NK-92 treated with Interleukin-12 subunit alpha and Interleukin-12 subunit beta, amount 100 ng/mL, for 24 hours (cell line): Measurements from ENCODE around the gene YLPM1.
"Not testable (repeated sequence)": the region's sequence is repeated elsewhere in the genome, so short reads cannot be mapped to it uniquely, and the experiment has no call there.

Experiments
- DNase-seq: peaks from one replicate; lab custom pipeline; 2025; lab: John Stamatoyannopoulos, UW

YLPM1 gene

GRCh38 chr14:74762917-74763802 is at the start of gene YLPM1:
Gene YLPM1 (plus strand): TSS chr14:74763316. CDS start chr14:74763490, 174 bp downstream.
- DNase-seq: peak; percentile 79

GRCh38 chr14:74713395-74713735 is 49.8 kb upstream of the YLPM1 start:
- no peak for DNase-seq

- no peak for DNase-seq
Measured at GRCh38 chr14:74720526-74720925, 42.6 kb upstream of the YLPM1 start.

DNA sequence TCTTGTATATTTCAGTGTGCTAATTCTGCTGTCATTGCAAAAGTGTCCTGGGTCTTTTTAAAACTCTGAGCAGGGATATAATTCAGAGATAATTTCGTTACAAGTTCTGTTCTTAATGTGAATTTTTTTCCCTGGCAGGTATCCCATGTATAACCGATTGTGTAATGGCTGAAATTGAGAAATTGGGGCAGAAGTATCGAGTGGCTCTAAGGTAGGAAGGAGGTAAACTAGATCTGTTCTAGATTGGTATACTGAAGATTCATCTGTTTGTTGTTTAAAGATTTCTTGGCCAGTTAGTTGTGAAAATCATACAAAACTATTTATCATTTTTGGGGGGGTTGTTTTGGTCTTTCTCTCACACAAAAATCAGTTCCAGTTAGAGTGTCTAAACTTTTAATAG is 40.0 kb upstream of the YLPM1 start:
- DNase-seq: no peak

DNA sequence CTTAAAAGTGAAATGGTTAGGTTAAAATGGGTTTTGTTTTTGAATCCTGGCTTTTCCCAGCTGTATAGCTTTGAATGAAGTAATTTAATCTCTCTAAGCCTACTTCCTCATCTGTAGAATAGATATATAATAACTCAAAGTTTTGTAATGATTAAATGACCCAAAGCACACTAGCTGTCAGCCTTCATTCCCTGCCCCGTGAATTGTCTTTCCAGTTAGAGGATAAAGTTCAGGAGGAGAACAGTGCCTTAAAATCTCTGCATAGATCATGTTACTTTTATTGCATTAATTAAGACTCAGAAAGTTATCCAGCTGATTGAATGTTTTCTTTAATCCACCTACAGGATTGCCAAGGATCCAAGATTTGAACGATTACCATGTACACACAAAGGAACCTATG is 30.7 kb upstream of the YLPM1 start:
- no peak for DNase-seq

- no peak for DNase-seq
Measured at GRCh38 chr14:74733221-74733620, 29.9 kb upstream of the YLPM1 start.

GRCh38 chr14:74735125-74735524 is 28.0 kb upstream of the YLPM1 start:
- DNase-seq: no peak

DNA sequence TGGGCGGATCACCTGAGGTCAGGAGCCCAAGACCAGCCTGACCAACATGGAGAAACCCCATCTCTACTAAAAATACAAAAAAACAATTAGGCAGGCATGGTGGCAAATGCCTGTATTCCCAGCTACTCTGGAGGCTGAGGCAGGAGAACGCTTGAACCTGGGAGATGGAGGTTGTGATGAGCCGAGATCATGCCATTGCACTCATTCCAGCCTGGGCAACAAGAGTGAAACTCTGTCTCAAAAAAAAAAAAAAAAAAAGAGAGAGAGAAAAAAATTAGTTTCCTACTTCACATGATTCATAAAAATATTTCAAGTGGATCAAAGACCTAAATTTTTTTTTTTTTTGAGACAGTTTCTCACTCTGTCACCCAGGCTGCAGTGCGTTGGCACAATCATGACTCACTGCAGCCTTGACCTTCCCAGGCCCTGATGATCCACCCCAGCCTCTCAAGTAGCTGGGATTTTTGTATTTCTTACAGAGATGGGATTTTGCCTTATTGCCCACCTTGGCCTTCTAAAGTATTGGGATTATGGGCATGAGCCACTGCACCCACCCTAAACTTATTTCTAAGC is 25.3 kb upstream of the YLPM1 start:
- DNase-seq: no peak

GRCh38 chr14:74739293-74740030 is 23.7 kb upstream of the YLPM1 start:
- no peak for DNase-seq

GRCh38 chr14:74747237-74747636 is 15.9 kb upstream of the YLPM1 start:
- no peak for DNase-seq

GRCh38 chr14:74754157-74754556 is 9.0 kb upstream of the YLPM1 start:
- DNase-seq: no peak

DNA sequence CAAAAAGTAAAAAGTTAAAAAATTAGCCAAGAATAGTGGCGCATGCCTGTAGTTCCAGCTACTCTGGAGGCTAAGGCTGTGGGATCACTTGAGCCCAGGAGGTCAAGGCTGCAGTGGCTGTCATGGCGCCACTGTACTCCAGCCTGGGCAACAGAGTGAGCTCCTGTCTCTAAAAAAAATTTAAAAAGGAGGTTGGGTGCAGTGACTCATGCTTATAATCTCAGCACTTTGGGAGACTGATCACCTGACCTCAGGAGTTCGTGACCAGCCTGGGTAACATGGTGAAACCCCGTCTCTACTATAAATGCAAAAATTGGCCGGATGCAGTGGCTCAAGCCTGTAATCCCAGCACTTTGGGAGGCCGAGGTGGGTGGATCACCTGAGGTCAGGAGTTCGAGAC is 8.2 kb upstream of the YLPM1 start:
- DNase-seq: no peak

- DNase-seq: no peak
Measured at GRCh38 chr14:74756326-74756725, 6.8 kb upstream of the YLPM1 start.

DNA sequence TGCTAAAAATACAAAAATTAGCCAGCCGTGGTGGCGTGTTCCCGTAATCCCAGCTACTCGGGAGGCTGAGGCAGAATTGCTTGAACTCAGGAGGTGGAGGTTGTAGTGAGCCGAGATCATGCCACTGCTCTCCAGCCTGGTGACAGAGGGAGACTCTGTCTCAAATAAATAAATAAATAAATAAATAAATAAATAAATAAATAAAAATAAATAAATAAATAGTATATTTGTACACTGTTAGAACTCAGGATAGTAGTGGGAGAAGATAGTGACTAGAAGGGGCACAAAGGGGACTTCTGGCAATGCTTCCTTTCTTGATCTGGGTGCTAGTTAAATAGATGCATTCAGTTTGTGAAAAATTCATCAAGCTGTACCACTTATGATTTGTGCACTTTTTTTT is 4.6 kb upstream of the YLPM1 start:
- not testable (repeated sequence) for DNase-seq

DNA sequence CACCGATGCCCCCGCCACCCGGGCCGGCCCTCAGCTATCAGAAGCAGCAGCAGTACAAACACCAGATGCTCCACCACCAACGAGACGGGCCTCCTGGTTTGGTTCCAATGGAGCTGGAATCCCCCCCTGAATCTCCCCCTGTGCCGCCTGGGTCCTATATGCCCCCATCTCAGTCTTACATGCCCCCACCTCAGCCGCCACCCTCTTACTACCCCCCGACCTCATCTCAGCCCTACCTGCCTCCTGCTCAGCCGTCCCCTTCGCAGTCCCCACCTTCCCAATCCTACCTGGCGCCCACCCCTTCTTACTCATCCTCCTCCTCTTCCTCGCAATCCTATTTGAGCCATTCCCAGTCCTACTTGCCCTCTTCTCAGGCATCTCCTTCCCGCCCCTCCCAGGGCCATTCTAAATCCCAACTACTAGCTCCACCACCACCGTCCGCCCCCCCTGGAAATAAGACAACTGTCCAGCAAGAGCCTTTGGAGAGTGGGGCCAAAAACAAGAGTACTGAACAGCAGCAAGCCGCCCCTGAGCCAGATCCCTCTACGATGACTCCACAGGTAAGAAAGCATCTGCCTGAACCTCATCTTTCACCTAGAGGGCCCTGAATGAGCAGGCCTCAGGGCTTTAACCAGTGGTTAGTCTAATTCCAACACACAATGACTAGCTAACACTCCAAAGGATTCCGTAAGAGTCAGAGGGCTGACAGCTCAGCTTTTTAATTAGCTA is 851 bp downstream of the YLPM1 start:
- no peak for DNase-seq

DNA sequence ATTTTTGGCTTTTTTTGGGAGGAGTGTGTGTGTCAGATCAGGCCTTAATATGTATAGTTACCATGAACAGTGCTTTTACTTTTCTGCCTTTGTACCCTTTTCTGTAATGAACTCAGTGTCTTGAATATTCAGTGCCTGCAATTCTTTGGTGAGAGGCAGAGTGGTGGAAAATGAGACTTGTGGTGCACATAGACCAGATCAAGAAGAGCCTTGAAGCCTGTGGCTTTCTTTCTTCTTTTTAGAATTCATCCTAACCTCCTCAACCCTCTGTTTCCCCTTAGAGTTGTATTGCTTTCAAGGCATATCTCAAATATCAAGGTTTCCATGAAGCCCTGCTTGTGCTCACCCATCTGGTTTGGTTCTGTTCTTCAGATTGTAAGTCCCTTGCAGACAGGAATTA is 2.6 kb downstream of the YLPM1 start:
- no peak for DNase-seq

- no peak for DNase-seq
Measured at GRCh38 chr14:74771399-74771798, 8.3 kb downstream of the YLPM1 start.

- DNase-seq: no peak
Measured at GRCh38 chr14:74784634-74785033, 21.5 kb downstream of the YLPM1 start.

DNA sequence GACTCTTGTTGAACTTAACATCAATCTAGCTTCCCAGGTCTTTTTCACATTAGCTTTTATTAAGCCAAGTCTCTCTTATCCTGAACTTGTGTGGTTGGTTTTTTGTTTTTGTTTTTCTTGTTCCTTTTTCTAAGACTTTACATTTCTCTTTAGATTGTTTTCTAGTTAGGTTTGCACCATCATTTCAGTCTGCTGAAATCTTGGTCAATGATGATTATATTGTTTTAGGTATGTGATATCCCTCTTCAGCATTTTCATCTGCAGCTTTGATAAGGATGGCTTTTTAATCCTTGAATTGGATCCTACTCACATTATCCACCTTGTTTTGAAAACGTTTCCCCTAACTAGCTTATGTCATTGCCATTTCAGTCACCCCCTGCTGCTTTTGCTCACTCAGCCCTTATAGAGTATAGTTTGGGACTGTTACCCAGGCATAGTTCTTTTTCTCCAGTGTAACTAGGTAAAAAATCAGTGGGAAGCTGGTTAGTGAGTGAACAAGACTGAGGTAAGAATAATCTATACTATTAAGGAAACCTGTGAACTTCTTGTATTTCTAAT is 22.0 kb downstream of the YLPM1 start:
- no peak for DNase-seq

- no peak for DNase-seq
Measured at GRCh38 chr14:74786796-74787315, 23.7 kb downstream of the YLPM1 start.

DNA sequence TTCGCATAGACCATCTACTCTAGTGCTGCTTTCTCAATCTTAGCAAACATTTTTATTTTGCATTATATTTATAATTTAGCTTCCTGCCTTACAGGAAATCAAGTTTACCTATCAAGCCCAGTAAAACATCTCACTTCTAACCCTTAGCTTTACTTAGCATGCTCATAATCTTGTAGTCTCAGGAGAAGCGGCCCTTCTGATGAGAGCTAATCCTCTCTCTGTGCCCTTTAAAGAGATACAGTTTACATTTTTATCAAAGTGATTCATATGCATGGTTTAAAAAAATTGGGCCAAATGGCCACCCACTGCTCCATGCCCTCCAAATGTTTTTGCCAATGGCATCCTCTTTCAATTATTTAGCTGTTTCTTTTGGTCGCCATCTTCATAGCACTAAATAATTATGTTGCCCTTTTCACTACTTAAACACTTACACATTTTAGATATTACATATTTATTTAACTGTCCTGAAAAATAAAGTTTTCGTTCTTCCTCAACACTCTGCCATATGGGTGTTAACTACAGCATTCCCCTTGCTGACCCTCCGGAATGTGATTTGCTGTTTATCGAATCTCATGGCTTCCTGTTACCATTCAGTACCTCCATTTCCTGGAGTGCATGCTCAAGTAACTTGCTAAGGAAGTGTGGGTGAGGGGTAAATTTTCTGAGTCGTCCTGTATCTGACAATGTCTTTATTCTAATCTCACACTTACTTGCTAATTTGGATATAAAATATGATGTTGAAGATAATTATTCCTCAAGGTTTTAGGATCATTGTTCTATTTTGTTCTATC is 29.3 kb downstream of the YLPM1 start:
- no peak for DNase-seq
